ENCODE measurements around the gene INPP5F.
A peak's percentile ranks its signal among the peaks of the same experiment; 100 is the strongest.

The INPP5F gene

GRCh38 chr10:119750391-119751230 is 24.8 kb downstream of the INPP5F start:
- DNase-seq (ENCODE audit: insufficient read length), result no peak
- FAIRE-seq, result peak; percentile 86
- TF ChIP-seq TAF1 (IDR thresholded peaks at IDR 0.05; ENCODE audit: borderline replicate concordance, low read depth, low read length) (no peak), POLR2A (IDR thresholded peaks at IDR 0.05; ENCODE audit: low read depth, low read length) (no peak), POLR2AphosphoS5 (IDR thresholded peaks at IDR 0.05; ENCODE audit: low read depth, low read length) (no peak)

- no peak for DNase-seq (ENCODE audit: insufficient read length)
- FAIRE-seq, result no peak
- no peak for TF ChIP-seq POLR2AphosphoS5 (IDR thresholded peaks at IDR 0.05; ENCODE audit: low read depth, low read length)
- no peak for TF ChIP-seq TAF1 (IDR thresholded peaks at IDR 0.05; ENCODE audit: borderline replicate concordance, low read depth, low read length)
- no peak for TF ChIP-seq POLR2A (IDR thresholded peaks at IDR 0.05; ENCODE audit: low read depth, low read length)
Measured at GRCh38 chr10:119753309-119753708, 27.5 kb downstream of the INPP5F start.

- no peak for FAIRE-seq
- TF ChIP-seq TAF1 (IDR thresholded peaks at IDR 0.05; ENCODE audit: borderline replicate concordance, low read depth, low read length) (no peak), POLR2A (IDR thresholded peaks at IDR 0.05; ENCODE audit: low read depth, low read length) (no peak), POLR2AphosphoS5 (IDR thresholded peaks at IDR 0.05; ENCODE audit: low read depth, low read length) (no peak)
- no peak for DNase-seq (ENCODE audit: insufficient read length)
Measured at GRCh38 chr10:119754085-119754484, 28.2 kb downstream of the INPP5F start.

GRCh38 chr10:119754936-119755335 is 29.1 kb downstream of the INPP5F start:
- TF ChIP-seq POLR2AphosphoS5 (IDR thresholded peaks at IDR 0.05; ENCODE audit: low read depth, low read length) (no peak), TAF1 (IDR thresholded peaks at IDR 0.05; ENCODE audit: borderline replicate concordance, low read depth, low read length) (no peak), POLR2A (IDR thresholded peaks at IDR 0.05; ENCODE audit: low read depth, low read length) (no peak)
- DNase-seq (ENCODE audit: insufficient read length) (no peak), FAIRE-seq (no peak)

- FAIRE-seq, result no peak
- DNase-seq (ENCODE audit: insufficient read length), result no peak
- TF ChIP-seq POLR2AphosphoS5 (IDR thresholded peaks at IDR 0.05; ENCODE audit: low read depth, low read length), result no peak
- no peak for TF ChIP-seq TAF1 (IDR thresholded peaks at IDR 0.05; ENCODE audit: borderline replicate concordance, low read depth, low read length)
- no peak for TF ChIP-seq POLR2A (IDR thresholded peaks at IDR 0.05; ENCODE audit: low read depth, low read length)
Measured at GRCh38 chr10:119755446-119755845, 29.6 kb downstream of the INPP5F start.

- no peak for TF ChIP-seq POLR2A (IDR thresholded peaks at IDR 0.05; ENCODE audit: low read depth, low read length)
- no peak for TF ChIP-seq POLR2AphosphoS5 (IDR thresholded peaks at IDR 0.05; ENCODE audit: low read depth, low read length)
- no peak for TF ChIP-seq TAF1 (IDR thresholded peaks at IDR 0.05; ENCODE audit: borderline replicate concordance, low read depth, low read length)
- FAIRE-seq, result no peak
- DNase-seq (ENCODE audit: insufficient read length), result no peak
Measured at GRCh38 chr10:119758448-119759195, 32.8 kb downstream of the INPP5F start.

GRCh38 chr10:119759832-119760231 is 34.0 kb downstream of the INPP5F start:
- TF ChIP-seq TAF1 (IDR thresholded peaks at IDR 0.05; ENCODE audit: borderline replicate concordance, low read depth, low read length), result no peak
- TF ChIP-seq POLR2A (IDR thresholded peaks at IDR 0.05; ENCODE audit: low read depth, low read length), result no peak
- no peak for FAIRE-seq
- no peak for DNase-seq (ENCODE audit: insufficient read length)

- DNase-seq (ENCODE audit: insufficient read length) (no peak), FAIRE-seq (no peak)
- no peak for TF ChIP-seq POLR2A (IDR thresholded peaks at IDR 0.05; ENCODE audit: low read depth, low read length)
- TF ChIP-seq POLR2AphosphoS5 (IDR thresholded peaks at IDR 0.05; ENCODE audit: low read depth, low read length), result no peak
- no peak for TF ChIP-seq TAF1 (IDR thresholded peaks at IDR 0.05; ENCODE audit: borderline replicate concordance, low read depth, low read length)
Measured at GRCh38 chr10:119761106-119761505, 35.3 kb downstream of the INPP5F start.

GRCh38 chr10:119762035-119762434 is 36.2 kb downstream of the INPP5F start:
- DNase-seq (ENCODE audit: insufficient read length) (no peak), FAIRE-seq (no peak)
- no peak for TF ChIP-seq POLR2AphosphoS5 (IDR thresholded peaks at IDR 0.05; ENCODE audit: low read depth, low read length)
- TF ChIP-seq POLR2A (IDR thresholded peaks at IDR 0.05; ENCODE audit: low read depth, low read length), result no peak
- TF ChIP-seq TAF1 (IDR thresholded peaks at IDR 0.05; ENCODE audit: borderline replicate concordance, low read depth, low read length), result no peak

- FAIRE-seq (peak; percentile 73), DNase-seq (ENCODE audit: insufficient read length) (no peak)
- TF ChIP-seq POLR2A (IDR thresholded peaks at IDR 0.05; ENCODE audit: low read depth, low read length) (no peak), TAF1 (IDR thresholded peaks at IDR 0.05; ENCODE audit: borderline replicate concordance, low read depth, low read length) (no peak), POLR2AphosphoS5 (IDR thresholded peaks at IDR 0.05; ENCODE audit: low read depth, low read length) (no peak)
Measured at GRCh38 chr10:119762805-119763798, 37.3 kb downstream of the INPP5F start.

All from GM12892 (cell line).